Testis (tissue), 3 donors: ENCODE data around the gene MEGF8. TPM values are rescaled to one million over a fixed set of nuclear protein-coding genes. Genes with fewer than 3 reads are reported as not detected.

ENCODE experiments used
- DNase-seq: peaks from one replicate; pipeline ENCODE4 v3.0.0-alpha.2; 2019
- H3K27ac ChIP-seq, 2 donors: fragments of 200-600 bp; sonication (generic); one replicate each; pipeline ENCODE4 v1.5.1; 2019
- H3K27me3 ChIP-seq: fragments of 200-600 bp; sonication (generic); one replicate; pipeline ENCODE4 v1.5.1; 2019
- H3K36me3 ChIP-seq: fragments of 200-600 bp; sonication (generic); one replicate; pipeline ENCODE4 v1.5.1; 2017; ENCODE audit warnings: low read depth; ENCODE audit errors: missing control alignments
- H3K4me1 ChIP-seq: fragments of 200-600 bp; sonication (generic); one replicate; pipeline ENCODE4 v1.5.1; 2019
- H3K4me3 ChIP-seq, 2 donors: fragments of 200-600 bp; sonication (generic); one replicate each; pipeline ENCODE4 v1.5.1; 2017 to 2019
- H3K9me3 ChIP-seq: fragments of 200-600 bp; sonication (generic); one replicate; pipeline ENCODE4 v1.5.1; 2017
- POLR2A ChIP-seq: fragments of 450-650 bp; IDR thresholded peaks from one replicate; pipeline ENCODE4 v1.6.1; 2017; ENCODE audit warnings: antibody characterized with exemption, mild to moderate bottlenecking, moderate library complexity
- WGBS, 2 donors: methylation state at CpG; one replicate each; pipeline ENCODE4 v1.1.5; 2018; 5-methylcytosine and 5-hydroxymethylcytosine counted together
- intact Hi-C: fragments of 100-400 bp; cut with DNase I; formaldehyde crosslinking; loops from one replicate; pipeline ENCODE4 v1.15.1; 2023; ENCODE audit warnings: low total_unique reads
- polyA plus RNA-seq: library from polyadenylated mRNA; stranded (reverse); fragments of 350-450 nt; fragmentation: Illumina TruSeq; extraction: RNeasy Lipid Tissue Mini Kit (QIAGEN cat#74804); gene quantifications from one replicate; pipeline ENCODE4 v1.2.3, GENCODE V29; 2014; ENCODE audit warnings: low read depth, low replicate concordance; ENCODE audit not compliant: insufficient read depth
- total RNA-seq, 2 donors: library from RNA; depleted of rRNA; stranded (reverse); fragments of >200 nt; gene quantifications; one replicate each; pipeline ENCODE4 v1.2.3, GENCODE V29; 2016
- TF ChIP-seq, protein P1 (sequence below), 3 experiments: fragments of 450-650 bp in 2 of 3; fragments of 200-600 bp in 1 of 3; sonication (generic) in 1 of 3; IDR thresholded peaks; one replicate each; pipeline ENCODE4 v1.5.1; 2016 to 2019; ENCODE audit warnings: antibody characterized with exemption in 3 of 3, mild to moderate bottlenecking in 2 of 3, moderate library complexity in 1 of 3

The MEGF8 gene
- total and polyA plus RNA-seq, 3 donors from 2014 or later = 18.8 to 27.3 (median 26.9) TPM

DNA sequence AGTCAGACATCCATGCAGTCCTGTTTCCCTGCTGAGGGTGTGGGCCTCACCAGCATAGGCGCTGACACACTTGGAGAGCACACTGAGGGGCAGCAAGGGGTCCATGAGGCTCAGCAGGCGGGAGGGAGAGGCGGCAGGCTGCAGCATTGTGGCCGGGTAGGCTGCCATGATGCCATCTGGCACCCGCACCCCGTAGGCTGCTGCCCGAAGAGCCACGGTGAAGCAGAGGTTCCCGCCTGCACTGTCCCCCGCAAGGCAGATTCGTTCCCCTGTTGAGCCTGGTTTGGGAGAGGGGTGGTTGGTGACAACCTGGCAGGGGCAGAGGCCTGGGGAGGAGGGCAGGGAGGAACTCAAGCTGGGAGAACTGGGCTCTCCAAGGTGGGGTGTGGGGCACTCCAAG is 80.7 kb downstream of the MEGF8 start:
- no peak for TF ChIP-seq POLR2A
- TF ChIP-seq, protein P1, sequence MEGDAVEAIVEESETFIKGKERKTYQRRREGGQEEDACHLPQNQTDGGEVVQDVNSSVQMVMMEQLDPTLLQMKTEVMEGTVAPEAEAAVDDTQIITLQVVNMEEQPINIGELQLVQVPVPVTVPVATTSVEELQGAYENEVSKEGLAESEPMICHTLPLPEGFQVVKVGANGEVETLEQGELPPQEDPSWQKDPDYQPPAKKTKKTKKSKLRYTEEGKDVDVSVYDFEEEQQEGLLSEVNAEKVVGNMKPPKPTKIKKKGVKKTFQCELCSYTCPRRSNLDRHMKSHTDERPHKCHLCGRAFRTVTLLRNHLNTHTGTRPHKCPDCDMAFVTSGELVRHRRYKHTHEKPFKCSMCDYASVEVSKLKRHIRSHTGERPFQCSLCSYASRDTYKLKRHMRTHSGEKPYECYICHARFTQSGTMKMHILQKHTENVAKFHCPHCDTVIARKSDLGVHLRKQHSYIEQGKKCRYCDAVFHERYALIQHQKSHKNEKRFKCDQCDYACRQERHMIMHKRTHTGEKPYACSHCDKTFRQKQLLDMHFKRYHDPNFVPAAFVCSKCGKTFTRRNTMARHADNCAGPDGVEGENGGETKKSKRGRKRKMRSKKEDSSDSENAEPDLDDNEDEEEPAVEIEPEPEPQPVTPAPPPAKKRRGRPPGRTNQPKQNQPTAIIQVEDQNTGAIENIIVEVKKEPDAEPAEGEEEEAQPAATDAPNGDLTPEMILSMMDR (IDR thresholded peaks at IDR 0.05) = no peak
- WGBS, 2 donors = 97% methylated on average over 11 of the region's 11 CpGs; no CpG with 5 or more reads in 1 of the 2 donors
- peaks cover under 1% of the 10 kb centered on the region for H3K4me1 ChIP-seq
- DNase-seq = no peak
- H3K36me3 ChIP-seq = no peaks in the 10 kb centered on the region
- H3K4me3 ChIP-seq = no peak overlapping the region
- H3K9me3 ChIP-seq = no peaks in the 10 kb centered on the region
- no peak overlapping the region for H3K27ac ChIP-seq
- H3K27me3 ChIP-seq = no peaks in the 10 kb centered on the region
- intact Hi-C loops = no loop called here

DNA sequence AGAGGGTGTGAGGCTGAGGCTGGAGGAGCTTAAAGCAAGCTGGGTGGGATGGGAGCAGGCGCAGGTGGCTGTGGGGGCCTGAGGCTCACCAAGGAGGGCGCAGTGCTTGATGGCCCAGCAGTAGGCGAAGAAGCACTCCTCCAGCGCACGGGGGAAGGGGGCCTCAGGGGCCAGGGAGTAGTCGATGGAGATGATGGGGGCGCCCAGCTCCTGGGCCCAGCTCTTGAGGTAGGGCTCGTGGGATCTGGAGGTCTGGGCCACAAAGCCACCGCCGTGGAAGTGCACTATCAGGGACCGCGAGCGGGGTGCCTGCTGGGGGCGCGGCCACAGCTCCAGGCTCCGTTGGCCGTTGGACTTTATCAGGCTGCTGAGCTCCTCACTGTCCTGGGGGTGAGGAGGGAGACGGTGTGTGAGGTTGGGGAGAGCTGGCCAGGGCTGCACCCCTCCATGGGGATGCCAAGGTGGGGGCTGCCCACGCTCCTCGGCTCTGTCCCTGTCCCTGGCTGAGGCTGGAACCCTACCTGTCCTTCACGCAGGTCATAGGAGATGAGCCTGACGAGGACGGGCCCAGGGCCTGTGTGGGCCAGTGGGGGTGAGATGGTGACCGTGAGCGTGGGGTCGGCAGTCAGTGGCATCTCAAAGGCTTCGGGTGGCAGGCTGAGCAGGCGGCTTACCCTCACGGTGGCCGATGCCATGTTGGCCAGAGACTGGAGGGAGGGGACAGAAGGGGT is 81.8 kb downstream of the MEGF8 start:
- Histone ChIP-seq H3K27ac (no peak overlapping the region), H3K36me3 (no peaks in the 10 kb centered on the region), H3K9me3 (no peaks in the 10 kb centered on the region), H3K4me1 (no peaks in the 10 kb centered on the region), H3K27me3 (no peaks in the 10 kb centered on the region), H3K4me3 (no peak overlapping the region)
- no peak for DNase-seq
- WGBS, 2 donors = 90 to 92% methylated on average over 17 to 30 of the region's 30 CpGs
- TF ChIP-seq, protein P1 (IDR thresholded peaks at IDR 0.05) = no peak
- no peak for TF ChIP-seq POLR2A
- intact Hi-C loops = no loop called here

DNA sequence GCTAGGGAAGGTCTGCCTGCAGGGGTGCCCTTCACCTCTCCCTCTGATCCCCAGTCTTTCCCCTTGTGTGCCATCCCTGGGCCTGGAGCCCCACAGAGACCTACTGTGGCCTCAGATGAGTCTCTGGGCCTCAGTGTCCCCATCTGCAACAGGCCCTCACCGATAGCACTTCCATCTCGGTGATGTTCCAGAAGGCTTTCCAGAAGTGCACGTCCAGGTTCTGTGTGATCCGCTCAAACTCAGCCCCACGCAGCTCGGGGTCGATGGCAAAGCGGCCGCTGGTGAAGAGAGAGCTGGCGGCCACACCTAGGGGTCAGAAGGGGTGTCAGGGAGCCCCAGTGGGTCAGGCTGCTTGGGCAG is 82.4 kb downstream of the MEGF8 start:
- H3K9me3 ChIP-seq = no peaks in the 10 kb centered on the region
- H3K27ac ChIP-seq = no peak overlapping the region
- no peaks in the 10 kb centered on the region for H3K27me3 ChIP-seq
- no peak for TF ChIP-seq POLR2A
- TF ChIP-seq, protein P1 (IDR thresholded peaks at IDR 0.05) = no peak
- intact Hi-C loops = no loop called here
- H3K36me3 ChIP-seq = no peaks in the 10 kb centered on the region
- DNase-seq = no peak
- H3K4me3 ChIP-seq = no peak overlapping the region
- WGBS, 2 donors = 97% methylated on average over 10 of the region's 10 CpGs; no CpG with 5 or more reads in 1 of the 2 donors
- H3K4me1 ChIP-seq = no peaks in the 10 kb centered on the region

DNA sequence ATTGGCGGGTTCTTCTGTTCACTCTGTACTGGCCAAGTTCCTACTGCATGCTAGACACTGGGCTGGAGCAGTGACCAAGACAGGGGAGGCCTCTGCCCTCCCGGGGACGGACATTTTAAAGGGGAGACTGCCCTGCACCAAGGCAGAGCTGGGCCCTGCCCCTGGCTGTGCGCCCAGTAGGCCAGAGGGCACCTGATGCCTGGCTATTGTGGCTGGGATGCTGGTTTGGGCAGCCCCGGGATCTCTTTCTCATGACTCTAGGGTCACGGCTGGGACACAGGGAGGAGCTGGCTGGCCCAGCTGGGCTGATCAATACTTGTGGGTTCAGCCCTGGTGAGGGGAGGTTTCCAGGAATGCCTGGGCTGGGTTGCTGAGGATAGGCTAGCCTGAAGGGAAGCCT is 84.0 kb downstream of the MEGF8 start:
- Histone ChIP-seq H3K4me3 (no peak overlapping the region), H3K36me3 (no peaks in the 10 kb centered on the region), H3K9me3 (no peaks in the 10 kb centered on the region), H3K4me1 (no peaks in the 10 kb centered on the region), H3K27ac (no peak overlapping the region), H3K27me3 (no peaks in the 10 kb centered on the region)
- TF ChIP-seq, protein P1 (IDR thresholded peaks at IDR 0.05) = no peak
- no peak for TF ChIP-seq POLR2A
- 33 to 64% methylated on average over 5 to 6 of the region's 6 CpGs for WGBS, 2 donors
- intact Hi-C loops = no loop called here
- DNase-seq = no peak

DNA sequence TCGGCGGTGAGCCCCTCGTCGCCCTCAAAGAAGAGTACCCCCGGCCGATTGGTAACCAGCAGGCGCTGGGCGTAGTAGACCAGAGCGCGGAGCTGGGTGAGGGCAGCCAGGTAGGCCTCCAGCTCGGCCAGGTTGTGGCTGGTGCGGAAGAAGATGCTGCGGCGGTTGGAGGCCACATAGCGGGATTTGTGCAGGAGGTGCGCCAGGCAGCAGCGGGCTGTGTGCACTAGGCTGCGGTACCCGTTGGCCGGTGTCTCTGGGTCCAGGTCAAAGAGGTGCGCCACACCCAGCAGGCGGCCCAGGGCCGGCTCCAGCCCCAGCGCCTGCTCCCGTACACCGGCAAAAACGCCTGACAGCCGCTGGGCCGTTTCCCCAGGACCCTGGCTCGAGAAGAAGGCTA is 84.9 kb downstream of the MEGF8 start:
- Histone ChIP-seq H3K27ac (no peak overlapping the region), H3K4me1 (no peaks in the 10 kb centered on the region), H3K36me3 (no peaks in the 10 kb centered on the region), H3K4me3 (no peak overlapping the region), H3K27me3 (no peaks in the 10 kb centered on the region), H3K9me3 (no peaks in the 10 kb centered on the region)
- WGBS, 2 donors = 94% methylated on average over 25 to 30 of the region's 30 CpGs
- no peak for DNase-seq
- TF ChIP-seq, protein P1 (IDR thresholded peaks at IDR 0.05) = no peak
- no peak for TF ChIP-seq POLR2A
- intact Hi-C loops = no loop called here
